DND-41 (cell line): ENCODE measurements around the gene FNDC3B.

Source experiments
- ATAC-seq: fragments of 200-7000 bp; cut with Tn5 transposase; 3 replicates; pipeline ENCODE4 v1.9.1; 2021; ENCODE audit warnings: low read depth; ENCODE audit not compliant: insufficient read depth
- DNase-seq: peaks from one replicate; pipeline ENCODE4 v3.0.0-alpha.2; 2020
- H2AFZ ChIP-seq: 2 replicates; pipeline ENCODE4 v1.6.0; 2012; ENCODE audit warnings: low read depth, low read length
- H3K27ac ChIP-seq: 2 replicates; pipeline ENCODE4 v1.5.1; 2012; ENCODE audit warnings: low read length, inconsistent platforms
- H3K27me3 ChIP-seq: fragments of 200-600 bp; sonication (generic); 2 replicates; pipeline ENCODE4 v1.6.0; 2012; ENCODE audit warnings: low read length, mild to moderate bottlenecking, inconsistent platforms; ENCODE audit not compliant: insufficient read depth, poor library complexity
- H3K36me3 ChIP-seq: 2 replicates; pipeline ENCODE4 v1.5.1; 2012; ENCODE audit warnings: low read length, inconsistent platforms; ENCODE audit not compliant: insufficient read depth
- H3K4me1 ChIP-seq: 2 replicates; pipeline ENCODE4 v1.5.1; 2012; ENCODE audit warnings: mild to moderate bottlenecking, low read length; ENCODE audit not compliant: insufficient read depth
- H3K4me2 ChIP-seq: 2 replicates; pipeline ENCODE4 v1.6.0; 2012; ENCODE audit warnings: mild to moderate bottlenecking, moderate library complexity, low read length, inconsistent platforms; ENCODE audit not compliant: insufficient read depth
- H3K4me3 ChIP-seq, 2 experiments: fragments of 200-600 bp in 1 of 2; shearing (Covaris generic) in 1 of 2; 2 replicates each; pipeline ENCODE4 v1.5.1; 2012 to 2016; ENCODE audit warnings: inconsistent platforms in 2 of 2, low read length in 2 of 2, mild to moderate bottlenecking in 2 of 2, low read depth in 1 of 2, moderate library complexity in 1 of 2
- H3K79me2 ChIP-seq: 2 replicates; pipeline ENCODE4 v1.6.0; 2012; ENCODE audit warnings: low read length, inconsistent platforms; ENCODE audit not compliant: insufficient read depth
- H3K9ac ChIP-seq: 2 replicates; pipeline ENCODE4 v1.6.0; 2012; ENCODE audit warnings: low read depth, mild to moderate bottlenecking, inconsistent platforms, low read length, moderate library complexity
- H3K9me3 ChIP-seq: 2 replicates; pipeline ENCODE4 v1.5.1; 2012; ENCODE audit warnings: low read length, moderate library complexity, mild to moderate bottlenecking, inconsistent platforms; ENCODE audit not compliant: insufficient read depth, severe bottlenecking
- H4K20me1 ChIP-seq: 2 replicates; pipeline ENCODE4 v1.6.0; 2012; ENCODE audit warnings: low read length; ENCODE audit not compliant: insufficient read depth
- EZH2 ChIP-seq: IDR thresholded peaks from 3 replicates; pipeline ENCODE4 v1.6.1; 2012; ENCODE audit warnings: borderline replicate concordance, low read depth, mild to moderate bottlenecking, moderate library complexity, low read length, inconsistent platforms; ENCODE audit not compliant: severe bottlenecking
- TF ChIP-seq, protein P1 (sequence below): IDR thresholded peaks from 2 replicates; pipeline ENCODE4 v1.5.1; 2012; ENCODE audit warnings: borderline replicate concordance, low read length, moderate library complexity, mild to moderate bottlenecking; ENCODE audit not compliant: poor library complexity, severe bottlenecking; ENCODE audit errors: extremely low read depth

FNDC3B gene

DNA sequence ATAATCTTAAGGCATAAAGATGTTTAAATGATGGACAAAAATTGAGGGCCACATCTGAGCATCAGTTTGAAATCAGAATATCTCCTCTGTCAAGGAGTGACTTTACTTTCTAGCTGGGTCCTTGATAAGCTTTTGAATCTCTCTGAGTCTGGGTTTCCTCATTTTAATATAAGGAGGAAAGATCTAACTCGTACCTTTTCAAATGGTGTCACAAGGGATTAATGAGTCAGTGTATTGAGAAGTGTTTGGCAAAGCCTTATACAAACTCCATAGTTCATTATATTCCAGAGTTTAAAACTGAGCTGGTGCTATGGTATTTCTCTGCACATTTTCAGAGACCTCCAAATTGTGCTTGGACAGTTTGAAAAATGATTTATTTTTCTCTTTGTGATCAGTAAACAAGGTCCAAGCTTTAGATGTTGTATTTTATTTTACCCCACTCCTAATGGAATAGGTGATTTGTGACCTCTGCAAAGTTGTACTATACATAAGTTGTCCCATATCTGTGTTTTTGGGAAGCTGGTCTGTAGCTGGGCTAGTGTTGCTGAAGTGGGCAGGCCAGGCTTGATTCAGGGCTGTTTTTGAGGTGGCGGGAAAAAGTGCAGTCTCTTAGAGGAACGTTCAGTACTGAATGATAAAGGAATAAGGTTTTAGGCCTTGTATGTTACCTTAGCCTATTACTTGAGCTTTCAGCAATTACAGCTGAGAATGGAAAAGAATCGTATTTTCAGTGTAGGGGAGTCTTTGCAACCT is 5.6 kb downstream of the FNDC3B start:
- Histone ChIP-seq H4K20me1 (no peaks in the 10 kb centered on the region), H3K27ac (no peak overlapping the region), H3K9ac (no peak overlapping the region), H3K36me3 (no peaks in the 10 kb centered on the region), H3K79me2 (no peaks in the 10 kb centered on the region), H3K4me3 (no peak overlapping the region), H3K27me3 (no peaks in the 10 kb centered on the region), H3K9me3 (no peaks in the 10 kb centered on the region), H2AFZ (no peak overlapping the region), H3K4me2 (no peak overlapping the region), H3K4me1 (peaks cover 11% of the 10 kb centered on the region)
- no peak for DNase-seq
- TF ChIP-seq, protein P1, sequence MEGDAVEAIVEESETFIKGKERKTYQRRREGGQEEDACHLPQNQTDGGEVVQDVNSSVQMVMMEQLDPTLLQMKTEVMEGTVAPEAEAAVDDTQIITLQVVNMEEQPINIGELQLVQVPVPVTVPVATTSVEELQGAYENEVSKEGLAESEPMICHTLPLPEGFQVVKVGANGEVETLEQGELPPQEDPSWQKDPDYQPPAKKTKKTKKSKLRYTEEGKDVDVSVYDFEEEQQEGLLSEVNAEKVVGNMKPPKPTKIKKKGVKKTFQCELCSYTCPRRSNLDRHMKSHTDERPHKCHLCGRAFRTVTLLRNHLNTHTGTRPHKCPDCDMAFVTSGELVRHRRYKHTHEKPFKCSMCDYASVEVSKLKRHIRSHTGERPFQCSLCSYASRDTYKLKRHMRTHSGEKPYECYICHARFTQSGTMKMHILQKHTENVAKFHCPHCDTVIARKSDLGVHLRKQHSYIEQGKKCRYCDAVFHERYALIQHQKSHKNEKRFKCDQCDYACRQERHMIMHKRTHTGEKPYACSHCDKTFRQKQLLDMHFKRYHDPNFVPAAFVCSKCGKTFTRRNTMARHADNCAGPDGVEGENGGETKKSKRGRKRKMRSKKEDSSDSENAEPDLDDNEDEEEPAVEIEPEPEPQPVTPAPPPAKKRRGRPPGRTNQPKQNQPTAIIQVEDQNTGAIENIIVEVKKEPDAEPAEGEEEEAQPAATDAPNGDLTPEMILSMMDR, result no peak
- no peak for TF ChIP-seq EZH2
- no peak for ATAC-seq

DNA sequence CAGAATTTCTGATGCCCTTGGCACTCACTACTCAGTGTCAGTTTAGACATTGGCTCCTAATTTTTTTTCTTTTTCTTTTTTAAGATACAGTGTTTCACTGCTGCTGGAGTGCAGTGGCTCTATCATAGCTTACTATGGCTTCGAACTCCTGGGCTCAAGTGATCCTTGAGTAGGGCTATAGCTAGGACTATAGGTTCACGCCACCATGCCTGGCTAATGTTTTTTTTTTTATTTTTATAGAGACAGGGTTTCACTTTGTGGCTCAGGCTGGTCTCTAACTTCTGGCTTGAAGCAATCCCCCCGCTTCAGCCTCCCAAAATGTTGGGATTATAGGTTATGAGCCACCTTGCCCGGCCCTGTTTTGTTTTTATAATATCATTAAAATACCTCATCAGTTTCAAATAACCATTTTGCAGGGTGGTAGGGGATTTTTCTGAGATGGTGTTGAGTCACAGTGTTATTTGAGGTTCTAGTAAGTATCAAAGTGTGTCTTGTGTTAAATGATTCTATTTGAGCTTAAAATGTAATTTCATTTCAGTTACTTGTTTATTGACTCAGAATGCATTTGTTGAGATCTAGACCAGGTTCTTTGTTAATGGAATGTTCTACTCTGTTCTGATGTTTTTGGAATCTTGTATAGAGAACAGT is 7.0 kb downstream of the FNDC3B start:
- no peak overlapping the region for H2AFZ ChIP-seq
- H4K20me1 ChIP-seq, result no peaks in the 10 kb centered on the region
- no peak overlapping the region for H3K4me2 ChIP-seq
- H3K9ac ChIP-seq, result no peak overlapping the region
- DNase-seq, result no peak
- no peaks in the 10 kb centered on the region for H3K36me3 ChIP-seq
- no peak overlapping the region for H3K4me3 ChIP-seq
- TF ChIP-seq, protein P1, result no peak
- TF ChIP-seq EZH2, result no peak
- no peak for ATAC-seq
- H3K27ac ChIP-seq, result no peak overlapping the region
- H3K27me3 ChIP-seq, result no peaks in the 10 kb centered on the region
- no peaks in the 10 kb centered on the region for H3K79me2 ChIP-seq
- H3K9me3 ChIP-seq, result no peaks in the 10 kb centered on the region
- no peaks in the 10 kb centered on the region for H3K4me1 ChIP-seq

DNA sequence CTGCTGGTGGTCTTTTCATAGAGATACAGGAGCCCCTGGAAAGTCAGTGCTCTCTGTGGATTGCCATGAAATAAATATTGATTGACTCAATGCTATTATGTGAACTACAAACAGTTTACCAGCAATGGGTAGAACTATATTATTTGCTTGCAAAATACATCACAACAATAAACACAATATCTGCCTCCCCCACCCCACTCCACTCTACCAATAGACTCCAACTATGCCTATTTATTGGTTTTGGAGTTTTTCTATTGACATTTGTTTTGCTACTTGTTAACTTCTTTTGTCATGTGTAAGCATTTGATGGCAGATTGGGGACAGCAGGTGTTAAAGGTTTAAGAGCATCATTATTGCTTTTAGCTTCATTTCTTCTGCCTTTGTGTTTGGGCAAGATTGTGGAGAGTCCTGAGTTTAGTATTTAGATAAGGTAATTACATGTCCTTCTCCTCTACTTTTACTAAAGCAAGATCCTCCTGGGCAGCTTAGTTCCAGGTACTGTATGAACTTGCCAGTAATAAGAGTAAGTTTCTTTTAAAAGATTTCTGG is 8.3 kb downstream of the FNDC3B start:
- Histone ChIP-seq H3K4me3 (no peak overlapping the region), H3K27me3 (no peaks in the 10 kb centered on the region), H3K36me3 (no peaks in the 10 kb centered on the region), H3K4me1 (no peaks in the 10 kb centered on the region), H3K79me2 (no peaks in the 10 kb centered on the region), H2AFZ (no peak overlapping the region), H3K9me3 (no peaks in the 10 kb centered on the region), H3K9ac (no peak overlapping the region), H3K27ac (no peak overlapping the region), H4K20me1 (no peaks in the 10 kb centered on the region), H3K4me2 (no peak overlapping the region)
- TF ChIP-seq EZH2, result no peak
- TF ChIP-seq, protein P1, result no peak
- no peak for ATAC-seq
- no peak for DNase-seq
